ENCODE results near the gene HEBP1.

GRCh38 chr12:13002301-13003097, 2.4 kb upstream of the HEBP1 start:
- TF ChIP-seq, protein P1, sequence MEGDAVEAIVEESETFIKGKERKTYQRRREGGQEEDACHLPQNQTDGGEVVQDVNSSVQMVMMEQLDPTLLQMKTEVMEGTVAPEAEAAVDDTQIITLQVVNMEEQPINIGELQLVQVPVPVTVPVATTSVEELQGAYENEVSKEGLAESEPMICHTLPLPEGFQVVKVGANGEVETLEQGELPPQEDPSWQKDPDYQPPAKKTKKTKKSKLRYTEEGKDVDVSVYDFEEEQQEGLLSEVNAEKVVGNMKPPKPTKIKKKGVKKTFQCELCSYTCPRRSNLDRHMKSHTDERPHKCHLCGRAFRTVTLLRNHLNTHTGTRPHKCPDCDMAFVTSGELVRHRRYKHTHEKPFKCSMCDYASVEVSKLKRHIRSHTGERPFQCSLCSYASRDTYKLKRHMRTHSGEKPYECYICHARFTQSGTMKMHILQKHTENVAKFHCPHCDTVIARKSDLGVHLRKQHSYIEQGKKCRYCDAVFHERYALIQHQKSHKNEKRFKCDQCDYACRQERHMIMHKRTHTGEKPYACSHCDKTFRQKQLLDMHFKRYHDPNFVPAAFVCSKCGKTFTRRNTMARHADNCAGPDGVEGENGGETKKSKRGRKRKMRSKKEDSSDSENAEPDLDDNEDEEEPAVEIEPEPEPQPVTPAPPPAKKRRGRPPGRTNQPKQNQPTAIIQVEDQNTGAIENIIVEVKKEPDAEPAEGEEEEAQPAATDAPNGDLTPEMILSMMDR (IDR thresholded peaks at IDR 0.05): no peak
- TF ChIP-seq TCF7L2 (IDR thresholded peaks at IDR 0.05; ENCODE audit: low read depth, low read length) (no peak), POLR2AphosphoS5 (IDR thresholded peaks at IDR 0.05; ENCODE audit: low read depth, low read length) (no peak), SIN3A (IDR thresholded peaks at IDR 0.05; ENCODE audit: borderline replicate concordance, insufficient read depth, low read depth, low read length) (no peak)
- TF ChIP-seq, protein P2, sequence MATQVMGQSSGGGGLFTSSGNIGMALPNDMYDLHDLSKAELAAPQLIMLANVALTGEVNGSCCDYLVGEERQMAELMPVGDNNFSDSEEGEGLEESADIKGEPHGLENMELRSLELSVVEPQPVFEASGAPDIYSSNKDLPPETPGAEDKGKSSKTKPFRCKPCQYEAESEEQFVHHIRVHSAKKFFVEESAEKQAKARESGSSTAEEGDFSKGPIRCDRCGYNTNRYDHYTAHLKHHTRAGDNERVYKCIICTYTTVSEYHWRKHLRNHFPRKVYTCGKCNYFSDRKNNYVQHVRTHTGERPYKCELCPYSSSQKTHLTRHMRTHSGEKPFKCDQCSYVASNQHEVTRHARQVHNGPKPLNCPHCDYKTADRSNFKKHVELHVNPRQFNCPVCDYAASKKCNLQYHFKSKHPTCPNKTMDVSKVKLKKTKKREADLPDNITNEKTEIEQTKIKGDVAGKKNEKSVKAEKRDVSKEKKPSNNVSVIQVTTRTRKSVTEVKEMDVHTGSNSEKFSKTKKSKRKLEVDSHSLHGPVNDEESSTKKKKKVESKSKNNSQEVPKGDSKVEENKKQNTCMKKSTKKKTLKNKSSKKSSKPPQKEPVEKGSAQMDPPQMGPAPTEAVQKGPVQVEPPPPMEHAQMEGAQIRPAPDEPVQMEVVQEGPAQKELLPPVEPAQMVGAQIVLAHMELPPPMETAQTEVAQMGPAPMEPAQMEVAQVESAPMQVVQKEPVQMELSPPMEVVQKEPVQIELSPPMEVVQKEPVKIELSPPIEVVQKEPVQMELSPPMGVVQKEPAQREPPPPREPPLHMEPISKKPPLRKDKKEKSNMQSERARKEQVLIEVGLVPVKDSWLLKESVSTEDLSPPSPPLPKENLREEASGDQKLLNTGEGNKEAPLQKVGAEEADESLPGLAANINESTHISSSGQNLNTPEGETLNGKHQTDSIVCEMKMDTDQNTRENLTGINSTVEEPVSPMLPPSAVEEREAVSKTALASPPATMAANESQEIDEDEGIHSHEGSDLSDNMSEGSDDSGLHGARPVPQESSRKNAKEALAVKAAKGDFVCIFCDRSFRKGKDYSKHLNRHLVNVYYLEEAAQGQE (IDR thresholded peaks at IDR 0.05; ENCODE audit: insufficient read depth in 1 of 2, low read depth in 2 of 2, low read length in 1 of 2): no peak
